RWPE2 (cell line): ENCODE measurements around the gene ZNF512B.
A peak's percentile ranks its signal among the peaks of the same experiment; 100 is the strongest.
"Not testable (repeated sequence)": the region's sequence is repeated elsewhere in the genome, so short reads cannot be mapped to it uniquely, and the experiment has no call there.

Source experiments
- ATAC-seq: fragments of 200-7000 bp; cut with Tn5 transposase; 3 replicates; pipeline ENCODE4 v1.9.1; 2021; ENCODE audit warnings: low read depth
- DNase-seq: peaks from one replicate; pipeline ENCODE4 v3.0.0-alpha.2; 2020; ENCODE audit warnings: low spot score
- H3K27ac ChIP-seq: fragments of 450-650 bp; 2 replicates; pipeline ENCODE4 v1.5.1; 2017; ENCODE audit warnings: mild to moderate bottlenecking; ENCODE audit not compliant: poor library complexity, severe bottlenecking
- H3K27me3 ChIP-seq: fragments of 250-450 bp; sonication (Bioruptor Pico); 2 replicates; pipeline ENCODE4 v1.5.1; 2021; ENCODE audit warnings: mild to moderate bottlenecking, moderate library complexity; ENCODE audit not compliant: insufficient read depth, poor library complexity, severe bottlenecking
- H3K36me3 ChIP-seq: fragments of 250-450 bp; sonication (Bioruptor Pico); 2 replicates; pipeline ENCODE4 v1.5.1; 2020; ENCODE audit warnings: low read depth, mild to moderate bottlenecking, moderate library complexity
- H3K4me1 ChIP-seq: fragments of 250-450 bp; sonication (Bioruptor Pico); 2 replicates; pipeline ENCODE4 v1.5.1; 2021; ENCODE audit warnings: mild to moderate bottlenecking, moderate library complexity; ENCODE audit not compliant: insufficient read depth, poor library complexity, severe bottlenecking
- H3K4me3 ChIP-seq: fragments of 250-450 bp; sonication (Bioruptor Pico); 2 replicates; pipeline ENCODE4 v1.5.1; 2021; ENCODE audit warnings: mild to moderate bottlenecking, moderate library complexity; ENCODE audit not compliant: severe bottlenecking
- H3K9me3 ChIP-seq: fragments of 250-450 bp; sonication (Bioruptor Pico); 2 replicates; pipeline ENCODE4 v1.5.1; 2021; ENCODE audit warnings: mild to moderate bottlenecking, moderate library complexity; ENCODE audit not compliant: severe bottlenecking
- CTCF ChIP-seq: fragments of 450-650 bp; IDR thresholded peaks from one replicate; pipeline ENCODE4 v1.5.1; 2017; ENCODE audit warnings: mild to moderate bottlenecking, moderate library complexity; ENCODE audit not compliant: poor library complexity, severe bottlenecking

ZNF512B gene

GRCh38 chr20:63973636-63974401 is 4.1 kb upstream of the ZNF512B start:
- H3K9me3 ChIP-seq, result no peaks in the 10 kb centered on the region
- no peak overlapping the region for H3K27ac ChIP-seq
- TF ChIP-seq CTCF, result peak; percentile 100
- peak; percentile 74 for ATAC-seq
- H3K27me3 ChIP-seq, result no peaks in the 10 kb centered on the region
- H3K4me1 ChIP-seq, result no peaks in the 10 kb centered on the region
- DNase-seq, result peak; percentile 95
- H3K4me3 ChIP-seq, result peak overlapping the region; percentile 18
- H3K36me3 ChIP-seq, result no peaks in the 10 kb centered on the region

DNA sequence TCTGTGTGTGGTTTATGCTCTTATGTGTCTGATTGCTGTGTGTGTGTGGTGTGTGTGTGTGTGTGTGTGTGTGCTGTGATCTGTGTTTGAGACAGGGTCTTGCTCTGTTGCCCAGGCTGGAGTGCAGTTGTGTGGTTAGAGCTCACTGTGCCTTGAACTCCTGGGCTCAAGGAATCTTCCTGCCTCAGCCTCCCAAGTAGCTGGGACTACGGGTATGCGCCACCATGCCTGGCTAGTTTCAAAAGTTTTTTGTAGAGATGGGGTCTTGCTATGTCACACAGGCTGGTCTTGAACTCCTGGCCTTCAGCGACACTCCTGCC is 3.4 kb upstream of the ZNF512B start:
- no peak overlapping the region for H3K4me3 ChIP-seq
- H3K36me3 ChIP-seq, result no peaks in the 10 kb centered on the region
- no peaks in the 10 kb centered on the region for H3K4me1 ChIP-seq
- no peak overlapping the region for H3K27ac ChIP-seq
- H3K9me3 ChIP-seq, result no peaks in the 10 kb centered on the region
- H3K27me3 ChIP-seq, result no peaks in the 10 kb centered on the region
- TF ChIP-seq CTCF, result no peak
- DNase-seq (no peak), ATAC-seq (no peak)

DNA sequence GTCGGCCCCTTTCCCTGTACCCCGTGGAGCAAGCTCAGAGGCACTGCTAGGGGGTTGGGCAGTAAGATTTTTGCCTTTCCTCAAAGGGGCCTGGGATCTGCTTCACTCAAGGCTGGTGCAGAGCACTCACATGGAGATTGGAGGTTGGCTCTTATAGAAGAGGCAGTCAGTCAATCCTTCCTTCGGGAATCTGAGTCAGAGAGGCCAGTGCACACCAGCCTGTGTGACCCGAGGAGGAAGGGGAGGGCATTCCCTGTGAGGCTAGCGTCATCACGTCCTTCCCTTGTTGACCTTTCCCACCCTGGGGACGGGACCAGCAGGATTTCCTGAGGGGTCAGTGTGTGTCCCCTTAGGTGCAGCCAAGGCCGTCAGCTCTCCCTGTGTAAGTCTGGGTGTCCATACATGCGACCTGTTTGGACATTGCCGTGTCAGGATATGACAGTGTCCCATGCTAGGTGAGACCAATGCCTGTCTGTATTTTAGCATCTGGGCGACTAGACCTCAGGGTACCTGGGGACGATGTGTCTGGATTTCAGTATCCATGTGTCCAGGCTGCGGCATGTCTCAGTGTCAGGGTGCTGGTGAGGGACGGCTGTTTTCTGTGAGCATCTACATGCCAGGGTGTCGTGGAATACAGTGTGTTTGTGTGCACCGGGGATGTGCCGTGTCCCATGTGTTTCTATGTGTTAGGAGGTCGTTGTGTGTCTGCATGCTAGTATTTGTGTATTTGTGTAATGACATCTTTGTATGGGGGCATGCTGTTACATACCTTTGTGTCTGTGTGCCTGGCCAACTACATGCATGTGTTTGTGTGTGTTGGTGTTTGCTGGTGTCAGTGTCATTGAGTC is 2.8 kb upstream of the ZNF512B start:
- no peaks in the 10 kb centered on the region for H3K9me3 ChIP-seq
- no peaks in the 10 kb centered on the region for H3K4me1 ChIP-seq
- no peaks in the 10 kb centered on the region for H3K27me3 ChIP-seq
- H3K27ac ChIP-seq, result no peak overlapping the region
- H3K36me3 ChIP-seq, result peaks cover 3% of the 10 kb centered on the region
- no peak for TF ChIP-seq CTCF
- DNase-seq, result peak; percentile 85
- H3K4me3 ChIP-seq, result no peak overlapping the region
- no peak; the same call in 2 of the 3 replicates for ATAC-seq

- H3K4me1 ChIP-seq, H3K36me3 ChIP-seq, H3K27ac ChIP-seq, H3K9me3 ChIP-seq, H3K27me3 ChIP-seq, ATAC-seq, H3K4me3 ChIP-seq, DNase-seq: not testable (repeated sequence)
Observed at GRCh38 chr20:63971960-63972311, 2.2 kb upstream of the ZNF512B start.

DNA sequence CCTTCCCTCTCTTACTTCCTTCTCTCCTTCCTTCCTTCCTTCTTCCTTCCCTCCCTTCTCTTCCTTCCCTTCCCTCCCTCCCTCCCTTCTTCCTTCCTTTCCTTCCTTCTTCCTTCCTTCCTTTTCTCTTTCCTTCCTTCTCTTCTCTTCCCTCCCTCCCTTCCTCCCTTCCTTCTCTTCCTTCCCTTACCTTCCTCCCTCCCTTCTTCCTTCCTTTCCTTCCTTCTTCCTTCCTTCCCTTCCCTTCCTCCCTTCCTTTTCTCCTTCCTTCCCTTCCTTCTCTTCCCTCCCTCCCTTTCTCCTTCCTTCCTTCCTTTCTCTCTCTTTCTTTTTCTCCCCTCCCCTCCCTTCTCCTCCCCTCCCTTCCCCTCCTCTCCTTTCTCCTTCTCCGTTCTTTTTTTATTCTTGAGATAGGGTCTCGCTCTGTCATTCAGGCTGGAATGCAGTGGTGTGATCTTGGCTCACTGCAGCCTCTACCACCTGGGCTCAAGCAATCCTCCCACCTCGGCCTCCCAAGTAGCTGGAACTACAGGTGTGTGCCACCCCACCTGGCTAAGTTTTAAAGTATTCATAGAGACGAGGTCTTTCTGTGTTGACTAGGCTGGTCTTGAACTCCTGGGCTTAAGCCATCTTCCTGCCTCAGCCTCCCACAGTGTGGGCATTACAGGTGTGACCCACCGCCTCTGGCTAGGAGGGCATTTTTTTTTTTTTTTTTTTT is 1.1 kb upstream of the ZNF512B start:
- H3K9me3 ChIP-seq, result no peaks in the 10 kb centered on the region
- H3K4me1 ChIP-seq, result no peaks in the 10 kb centered on the region
- H3K27ac ChIP-seq, result no peak overlapping the region
- no peaks in the 10 kb centered on the region for H3K27me3 ChIP-seq
- H3K4me3 ChIP-seq, result no peak overlapping the region
- DNase-seq, result no peak
- no peak for TF ChIP-seq CTCF
- H3K36me3 ChIP-seq, result peaks cover 18% of the 10 kb centered on the region
- no peak for ATAC-seq
